Testis (tissue), 2 donors: Measurements from ENCODE around the gene CHMP6.

ENCODE experiments used
- POLR2A ChIP-seq: fragments of 450-650 bp; IDR thresholded peaks from one replicate; pipeline ENCODE4 v1.6.1; 2017; ENCODE audit warnings: antibody characterized with exemption, mild to moderate bottlenecking, moderate library complexity
- TF ChIP-seq, protein P1 (sequence below), 3 experiments: fragments of 450-650 bp in 2 of 3; fragments of 200-600 bp in 1 of 3; sonication (generic) in 1 of 3; IDR thresholded peaks; one replicate each; pipeline ENCODE4 v1.5.1; 2016 to 2019; ENCODE audit warnings: antibody characterized with exemption in 3 of 3, mild to moderate bottlenecking in 2 of 3, moderate library complexity in 1 of 3

DNA sequence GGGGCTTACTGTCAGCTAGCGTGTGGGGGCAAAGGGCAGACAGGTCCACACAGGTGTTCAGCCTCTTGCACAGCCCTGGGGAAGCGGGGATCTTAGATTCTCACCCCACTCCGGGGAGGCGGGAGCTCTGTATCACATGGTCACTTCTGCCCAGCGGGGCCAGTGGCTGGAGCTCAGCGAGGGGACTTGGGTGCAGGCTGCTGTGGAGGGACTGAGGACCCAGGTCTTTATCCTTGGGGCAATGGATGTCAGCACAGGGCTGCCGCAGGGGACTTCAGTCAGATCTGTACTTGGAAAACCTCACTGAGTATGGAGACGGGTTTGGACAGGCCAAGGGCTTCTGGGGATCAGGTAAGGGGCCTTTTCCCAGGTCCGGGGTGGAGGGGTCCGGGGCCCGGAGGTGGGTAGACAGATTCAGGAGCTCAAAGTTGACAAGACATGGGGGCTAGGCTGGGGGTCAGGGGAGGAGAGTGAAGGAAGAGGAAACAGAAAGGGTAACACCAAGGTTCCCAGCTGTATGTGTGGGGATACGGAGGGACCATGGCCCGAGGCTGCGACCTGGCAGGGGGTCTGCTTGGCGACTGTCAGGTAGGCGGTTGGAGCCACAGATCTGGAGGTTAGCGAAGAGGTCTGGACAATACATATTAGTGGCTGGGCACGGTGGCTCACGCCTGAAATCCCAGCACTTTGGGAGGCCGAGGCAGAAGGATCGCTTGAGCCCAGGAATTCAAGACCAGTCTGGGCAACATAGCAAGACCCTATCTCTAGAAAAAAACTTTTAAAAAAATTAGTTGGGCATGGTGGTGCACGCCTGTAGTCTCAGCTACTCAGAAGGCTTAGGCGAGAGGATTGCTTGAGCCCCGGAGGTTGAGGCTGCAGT is 28.2 kb downstream of the CHMP6 start:
- no peak for TF ChIP-seq POLR2A
- TF ChIP-seq, protein P1, sequence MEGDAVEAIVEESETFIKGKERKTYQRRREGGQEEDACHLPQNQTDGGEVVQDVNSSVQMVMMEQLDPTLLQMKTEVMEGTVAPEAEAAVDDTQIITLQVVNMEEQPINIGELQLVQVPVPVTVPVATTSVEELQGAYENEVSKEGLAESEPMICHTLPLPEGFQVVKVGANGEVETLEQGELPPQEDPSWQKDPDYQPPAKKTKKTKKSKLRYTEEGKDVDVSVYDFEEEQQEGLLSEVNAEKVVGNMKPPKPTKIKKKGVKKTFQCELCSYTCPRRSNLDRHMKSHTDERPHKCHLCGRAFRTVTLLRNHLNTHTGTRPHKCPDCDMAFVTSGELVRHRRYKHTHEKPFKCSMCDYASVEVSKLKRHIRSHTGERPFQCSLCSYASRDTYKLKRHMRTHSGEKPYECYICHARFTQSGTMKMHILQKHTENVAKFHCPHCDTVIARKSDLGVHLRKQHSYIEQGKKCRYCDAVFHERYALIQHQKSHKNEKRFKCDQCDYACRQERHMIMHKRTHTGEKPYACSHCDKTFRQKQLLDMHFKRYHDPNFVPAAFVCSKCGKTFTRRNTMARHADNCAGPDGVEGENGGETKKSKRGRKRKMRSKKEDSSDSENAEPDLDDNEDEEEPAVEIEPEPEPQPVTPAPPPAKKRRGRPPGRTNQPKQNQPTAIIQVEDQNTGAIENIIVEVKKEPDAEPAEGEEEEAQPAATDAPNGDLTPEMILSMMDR (IDR thresholded peaks at IDR 0.05): no peak
